Measurements from ENCODE around the gene ESYT1.

Gene ESYT1

DNA sequence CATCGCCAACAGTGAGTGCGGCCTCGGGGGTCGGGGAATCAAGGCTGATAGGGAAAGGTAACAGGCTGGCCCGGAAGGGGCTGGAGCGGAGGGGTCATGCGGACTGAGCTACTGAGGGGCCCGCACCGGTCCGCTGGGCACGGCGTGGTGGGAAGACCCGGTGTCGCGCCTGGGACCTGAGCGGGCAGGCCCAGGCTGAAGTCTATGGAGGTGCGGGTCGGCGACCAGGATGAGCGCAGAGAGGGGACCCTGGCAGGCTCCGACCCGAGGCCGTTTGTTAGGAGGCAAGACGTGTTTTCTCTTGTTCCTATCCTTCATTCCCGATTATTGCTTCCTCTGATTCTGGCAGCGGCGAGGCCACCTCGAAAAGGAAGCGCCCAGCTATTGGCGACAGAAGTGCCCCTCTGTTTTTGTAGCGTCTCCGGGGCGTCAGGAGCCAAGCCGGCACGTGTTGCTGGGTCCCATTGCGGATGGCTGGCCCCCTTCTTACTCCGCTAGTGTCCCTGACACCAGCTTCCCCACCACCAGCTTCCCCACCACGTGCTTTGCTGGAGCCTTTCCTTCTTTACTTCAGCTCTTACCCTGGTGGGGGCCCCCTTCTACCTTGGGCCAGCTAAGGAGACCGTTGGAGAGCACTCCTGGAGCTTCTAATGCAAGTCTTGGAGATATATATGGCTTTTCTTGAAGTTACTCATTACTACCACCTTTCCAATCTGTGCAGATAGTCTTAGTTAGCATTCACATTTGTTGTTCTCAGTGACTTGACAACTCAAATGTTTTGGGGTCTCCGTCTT is 23.1 kb upstream of the ESYT1 start:
- H3K4me3 ChIP-seq (ENCODE audit: low read length, poor library complexity, severe bottlenecking): peak overlapping the region; percentile 86
- no peaks in the 10 kb centered on the region for H3K9me2 ChIP-seq (replicated peaks; ENCODE audit: low read depth, low read length)
- H2AFZ ChIP-seq (ENCODE audit: low read length): peak overlapping the region; percentile 68
- peaks cover 45% of the 10 kb centered on the region for H3K79me2 ChIP-seq (ENCODE audit: insufficient read depth, low read length)
- H3K27me3 ChIP-seq (ENCODE audit: insufficient read depth, low read length, poor library complexity, severe bottlenecking): peaks cover 5% of the 10 kb centered on the region
- H3K9me3 ChIP-seq (ENCODE audit: insufficient read depth, low read depth, low read length): no peaks in the 10 kb centered on the region
- H3F3A ChIP-seq (ENCODE audit: low read depth): no peaks in the 10 kb centered on the region; the same call in 1 of the 2 replicates
- no peak; the same call in 1 of the 2 replicates for TF ChIP-seq CTCF (conservative IDR thresholded peaks at IDR 0.05; ENCODE audit: low read length)
- no peak for TF ChIP-seq EZH2phosphoT487 (IDR thresholded peaks at IDR 0.05; ENCODE audit: borderline replicate concordance)
- peaks cover 36% of the 10 kb centered on the region for H3K4me1 ChIP-seq (ENCODE audit: insufficient read depth, low read length, poor library complexity, severe bottlenecking)
- H3K36me3 ChIP-seq (ENCODE audit: insufficient read depth, low read length): peaks cover 32% of the 10 kb centered on the region; the same call in 1 of the 2 replicates
- H3K9ac ChIP-seq (ENCODE audit: low read depth, low read length, poor library complexity, severe bottlenecking): peak overlapping the region; percentile 97
- peaks cover 38% of the 10 kb centered on the region for H4K20me1 ChIP-seq (ENCODE audit: insufficient read depth, low read length, poor library complexity, severe bottlenecking)
- peak overlapping the region; percentile 99 for H3K4me2 ChIP-seq (ENCODE audit: low read depth, low read length, poor library complexity, severe bottlenecking)

GRCh38 chr12:56105609-56105902 is 22.5 kb upstream of the ESYT1 start:
- no peaks in the 10 kb centered on the region for H3K9me3 ChIP-seq (ENCODE audit: insufficient read depth, low read depth, low read length)
- H3K27me3 ChIP-seq (ENCODE audit: insufficient read depth, low read length, poor library complexity, severe bottlenecking): peaks cover 5% of the 10 kb centered on the region
- no peak overlapping the region for H2AFZ ChIP-seq (ENCODE audit: low read length)
- H3K4me1 ChIP-seq (ENCODE audit: insufficient read depth, low read length, poor library complexity, severe bottlenecking): peaks cover 36% of the 10 kb centered on the region
- H3K9ac ChIP-seq (ENCODE audit: low read depth, low read length, poor library complexity, severe bottlenecking): peak overlapping the region; percentile 97
- peaks cover 38% of the 10 kb centered on the region for H4K20me1 ChIP-seq (ENCODE audit: insufficient read depth, low read length, poor library complexity, severe bottlenecking)
- H3K4me2 ChIP-seq (ENCODE audit: low read depth, low read length, poor library complexity, severe bottlenecking): peak overlapping the region; percentile 99
- peaks cover 37% of the 10 kb centered on the region; the same call in 1 of the 2 replicates for H3K36me3 ChIP-seq (ENCODE audit: insufficient read depth, low read length)
- TF ChIP-seq CTCF (conservative IDR thresholded peaks at IDR 0.05; ENCODE audit: low read length) (no peak), EZH2phosphoT487 (IDR thresholded peaks at IDR 0.05; ENCODE audit: borderline replicate concordance) (no peak)
- no peaks in the 10 kb centered on the region for H3K9me2 ChIP-seq (replicated peaks; ENCODE audit: low read depth, low read length)
- no peaks in the 10 kb centered on the region; the same call in 1 of the 2 replicates for H3F3A ChIP-seq (ENCODE audit: low read depth)
- peak overlapping the region; percentile 86 for H3K4me3 ChIP-seq (ENCODE audit: low read length, poor library complexity, severe bottlenecking)
- peaks cover 45% of the 10 kb centered on the region for H3K79me2 ChIP-seq (ENCODE audit: insufficient read depth, low read length)

DNA sequence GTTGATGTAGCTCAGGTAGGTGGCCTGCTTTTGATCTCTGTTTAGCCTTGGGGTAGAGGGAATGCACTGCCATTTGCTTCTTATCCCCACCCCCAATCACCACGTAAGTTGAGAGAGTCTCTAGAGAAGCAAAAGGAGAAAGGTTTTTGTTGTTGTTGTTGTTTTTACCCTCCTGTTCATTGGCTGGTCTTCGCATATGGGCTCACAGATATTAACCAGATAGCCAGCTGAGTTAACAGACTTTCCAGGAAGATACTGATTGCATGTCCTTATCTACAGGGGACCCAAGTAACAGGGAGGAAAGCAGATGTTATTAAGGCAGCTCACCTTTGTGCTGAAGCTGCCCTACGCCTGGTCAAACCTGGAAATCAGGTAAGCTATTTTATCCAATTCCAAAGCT is 20.8 kb upstream of the ESYT1 start:
- TF ChIP-seq EZH2phosphoT487 (IDR thresholded peaks at IDR 0.05; ENCODE audit: borderline replicate concordance) (no peak), CTCF (conservative IDR thresholded peaks at IDR 0.05; ENCODE audit: low read length) (no peak)
- Histone ChIP-seq H3K36me3 (ENCODE audit: insufficient read depth, low read length) (peaks cover 52% of the 10 kb centered on the region; the same call in 1 of the 2 replicates), H3K4me2 (ENCODE audit: low read depth, low read length, poor library complexity, severe bottlenecking) (peak overlapping the region; percentile 99), H3K27me3 (ENCODE audit: insufficient read depth, low read length, poor library complexity, severe bottlenecking) (peaks cover 5% of the 10 kb centered on the region), H3K9me2 (replicated peaks; ENCODE audit: low read depth, low read length) (no peaks in the 10 kb centered on the region), H3K4me1 (ENCODE audit: insufficient read depth, low read length, poor library complexity, severe bottlenecking) (peaks cover 35% of the 10 kb centered on the region), H4K20me1 (ENCODE audit: insufficient read depth, low read length, poor library complexity, severe bottlenecking) (peaks cover 38% of the 10 kb centered on the region), H3K4me3 (ENCODE audit: low read length, poor library complexity, severe bottlenecking) (peak overlapping the region; percentile 86), H3F3A (ENCODE audit: low read depth) (peaks cover 4% of the 10 kb centered on the region), H2AFZ (ENCODE audit: low read length) (no peak overlapping the region), H3K9me3 (ENCODE audit: insufficient read depth, low read depth, low read length) (no peaks in the 10 kb centered on the region), H3K79me2 (ENCODE audit: insufficient read depth, low read length) (peaks cover 45% of the 10 kb centered on the region), H3K9ac (ENCODE audit: low read depth, low read length, poor library complexity, severe bottlenecking) (peak overlapping the region; percentile 97)
